Measurements from ENCODE around the gene SERTAD4. TPM values are rescaled to one million over a fixed set of nuclear protein-coding genes. Genes with fewer than 3 reads are reported as not detected.

The SERTAD4 gene
- total RNA-seq, 1 donor = 2.9 TPM

GRCh38 chr1:210241121-210241520, 8.5 kb downstream of the SERTAD4 start:
- Histone ChIP-seq H3K4me3 (ENCODE audit: insufficient read depth, low read length) (no peak overlapping the region), H3K79me2 (ENCODE audit: insufficient read depth, low read length) (no peaks in the 10 kb centered on the region), H3K4me1 (ENCODE audit: insufficient read depth, low read length) (peaks cover 61% of the 10 kb centered on the region), H4K20me1 (ENCODE audit: insufficient read depth, low read length) (no peaks in the 10 kb centered on the region), H3K9me3 (ENCODE audit: low read depth, low read length) (no peaks in the 10 kb centered on the region), H3K4me2 (ENCODE audit: insufficient read depth, low read length) (no peak overlapping the region), H3K36me3 (ENCODE audit: insufficient read depth, low read length) (no peaks in the 10 kb centered on the region), H3K27me3 (ENCODE audit: insufficient read depth, low read length) (peaks cover 18% of the 10 kb centered on the region), H2AFZ (ENCODE audit: low read length) (no peak overlapping the region), H3K27ac (ENCODE audit: low read depth, low read length) (no peak overlapping the region)
- no peak for TF ChIP-seq CTCF (IDR thresholded peaks at IDR 0.05; ENCODE audit: extremely low read depth, low read depth, low read length)
- no peak for DNase-seq (ENCODE audit: insufficient read length, low spot score, missing footprints)

- Histone ChIP-seq H3K27me3 (ENCODE audit: insufficient read depth, low read length) (peaks cover 30% of the 10 kb centered on the region), H3K79me2 (ENCODE audit: insufficient read depth, low read length) (no peaks in the 10 kb centered on the region), H3K36me3 (ENCODE audit: insufficient read depth, low read length) (no peaks in the 10 kb centered on the region), H2AFZ (ENCODE audit: low read length) (no peak overlapping the region), H3K4me2 (ENCODE audit: insufficient read depth, low read length) (peak overlapping the region; percentile 4), H3K9me3 (ENCODE audit: low read depth, low read length) (no peaks in the 10 kb centered on the region), H3K27ac (ENCODE audit: low read depth, low read length) (no peak overlapping the region), H4K20me1 (ENCODE audit: insufficient read depth, low read length) (no peaks in the 10 kb centered on the region), H3K4me3 (ENCODE audit: insufficient read depth, low read length) (no peak overlapping the region), H3K4me1 (ENCODE audit: insufficient read depth, low read length) (peaks cover 36% of the 10 kb centered on the region)
- no peak for TF ChIP-seq CTCF (IDR thresholded peaks at IDR 0.05; ENCODE audit: extremely low read depth, low read depth, low read length)
- DNase-seq (ENCODE audit: insufficient read length, low spot score, missing footprints) = peak; percentile 62
Measured at GRCh38 chr1:210244746-210245367, 12.3 kb downstream of the SERTAD4 start.

GRCh38 chr1:210246447-210246846, 13.9 kb downstream of the SERTAD4 start:
- no peak overlapping the region for H3K4me2 ChIP-seq (ENCODE audit: insufficient read depth, low read length)

GRCh38 chr1:210248341-210248740, 15.7 kb downstream of the SERTAD4 start:
- peaks cover 30% of the 10 kb centered on the region for H3K4me1 ChIP-seq (ENCODE audit: insufficient read depth, low read length)
- DNase-seq (ENCODE audit: insufficient read length, low spot score, missing footprints) = no peak
- H3K9me3 ChIP-seq (ENCODE audit: low read depth, low read length) = no peaks in the 10 kb centered on the region
- no peaks in the 10 kb centered on the region for H4K20me1 ChIP-seq (ENCODE audit: insufficient read depth, low read length)
- no peak overlapping the region for H3K4me2 ChIP-seq (ENCODE audit: insufficient read depth, low read length)
- H3K27me3 ChIP-seq (ENCODE audit: insufficient read depth, low read length) = peaks cover 41% of the 10 kb centered on the region
- no peak overlapping the region for H3K27ac ChIP-seq (ENCODE audit: low read depth, low read length)
- no peak overlapping the region for H3K4me3 ChIP-seq (ENCODE audit: insufficient read depth, low read length)
- no peaks in the 10 kb centered on the region for H3K79me2 ChIP-seq (ENCODE audit: insufficient read depth, low read length)
- no peak overlapping the region for H2AFZ ChIP-seq (ENCODE audit: low read length)
- no peak for TF ChIP-seq CTCF (IDR thresholded peaks at IDR 0.05; ENCODE audit: extremely low read depth, low read depth, low read length)
- H3K36me3 ChIP-seq (ENCODE audit: insufficient read depth, low read length) = no peaks in the 10 kb centered on the region

More at GRCh38 chr1:210246447-210246846, 13.9 kb downstream of the SERTAD4 start:
- Histone ChIP-seq H3K36me3 (ENCODE audit: insufficient read depth, low read length) (no peaks in the 10 kb centered on the region), H3K79me2 (ENCODE audit: insufficient read depth, low read length) (no peaks in the 10 kb centered on the region), H3K27ac (ENCODE audit: low read depth, low read length) (no peak overlapping the region), H2AFZ (ENCODE audit: low read length) (no peak overlapping the region), H3K4me3 (ENCODE audit: insufficient read depth, low read length) (no peak overlapping the region), H4K20me1 (ENCODE audit: insufficient read depth, low read length) (no peaks in the 10 kb centered on the region), H3K9me3 (ENCODE audit: low read depth, low read length) (no peaks in the 10 kb centered on the region), H3K27me3 (ENCODE audit: insufficient read depth, low read length) (peaks cover 34% of the 10 kb centered on the region), H3K4me1 (ENCODE audit: insufficient read depth, low read length) (peaks cover 30% of the 10 kb centered on the region)
- no peak for TF ChIP-seq CTCF (IDR thresholded peaks at IDR 0.05; ENCODE audit: extremely low read depth, low read depth, low read length)
- DNase-seq (ENCODE audit: insufficient read length, low spot score, missing footprints) = no peak

Measured in osteoblast (primary cell).